ENCODE results near the gene ZFP90.
A peak's percentile ranks its signal among the peaks of the same experiment; 100 is the strongest.
"Not testable (repeated sequence)": the region's sequence is repeated elsewhere in the genome, so short reads cannot be mapped to it uniquely, and the experiment has no call there.

The ZFP90 gene

GRCh38 chr16:68538880-68539701 is at the start of gene ZFP90:
TSS of gene ZFP90 (plus strand) at chr16:68539291. CDS start at chr16:68539793, 502 bp downstream.
- peak; percentile 80 to 82 for DNase-seq (ENCODE audit: low read depth in 2 of 2)

- DNase-seq (ENCODE audit: low read depth in 2 of 2), result no peak
Observed at GRCh38 chr16:68490358-68490757, 48.7 kb upstream of the ZFP90 start.

GRCh38 chr16:68490829-68491575 is 48.1 kb upstream of the ZFP90 start:
- DNase-seq (ENCODE audit: low read depth in 2 of 2), result no peak

- no peak for DNase-seq (ENCODE audit: low read depth in 2 of 2)
Observed at GRCh38 chr16:68491576-68491950, 47.5 kb upstream of the ZFP90 start.

- no peak for DNase-seq (ENCODE audit: low read depth in 2 of 2)
Observed at GRCh38 chr16:68492151-68492542, 46.9 kb upstream of the ZFP90 start.

- no peak for DNase-seq (ENCODE audit: low read depth in 2 of 2)
Observed at GRCh38 chr16:68492543-68493411, 46.3 kb upstream of the ZFP90 start.

GRCh38 chr16:68493412-68494070 is 45.5 kb upstream of the ZFP90 start:
- DNase-seq (ENCODE audit: low read depth in 2 of 2), result no peak

GRCh38 chr16:68494261-68494660 is 44.8 kb upstream of the ZFP90 start:
- DNase-seq (ENCODE audit: low read depth in 2 of 2), result not testable (repeated sequence)

GRCh38 chr16:68496689-68497088 is 42.4 kb upstream of the ZFP90 start:
- no peak for DNase-seq (ENCODE audit: low read depth in 2 of 2)

- no peak for DNase-seq (ENCODE audit: low read depth in 2 of 2)
Observed at GRCh38 chr16:68499006-68499405, 40.1 kb upstream of the ZFP90 start.

GRCh38 chr16:68503334-68503733 is 35.8 kb upstream of the ZFP90 start:
- no peak for DNase-seq (ENCODE audit: low read depth in 2 of 2)

- no peak for DNase-seq (ENCODE audit: low read depth in 2 of 2)
Observed at GRCh38 chr16:68504066-68504465, 35.0 kb upstream of the ZFP90 start.

- DNase-seq (ENCODE audit: low read depth in 2 of 2), result no peak
Observed at GRCh38 chr16:68506331-68507053, 32.6 kb upstream of the ZFP90 start.

GRCh38 chr16:68508013-68508412 is 31.1 kb upstream of the ZFP90 start:
- DNase-seq (ENCODE audit: low read depth in 2 of 2), result no peak

- DNase-seq (ENCODE audit: low read depth in 2 of 2), result no peak
Observed at GRCh38 chr16:68508641-68509240, 30.4 kb upstream of the ZFP90 start.

GRCh38 chr16:68509381-68509780 is 29.7 kb upstream of the ZFP90 start:
- DNase-seq (ENCODE audit: low read depth in 2 of 2), result no peak

- DNase-seq (ENCODE audit: low read depth in 2 of 2), result no peak
Observed at GRCh38 chr16:68510775-68511174, 28.3 kb upstream of the ZFP90 start.

- no peak for DNase-seq (ENCODE audit: low read depth in 2 of 2)
Observed at GRCh38 chr16:68512183-68512582, 26.9 kb upstream of the ZFP90 start.

- no peak for DNase-seq (ENCODE audit: low read depth in 2 of 2)
Observed at GRCh38 chr16:68512742-68513141, 26.3 kb upstream of the ZFP90 start.

- no peak for DNase-seq (ENCODE audit: low read depth in 2 of 2)
Observed at GRCh38 chr16:68514511-68514910, 24.6 kb upstream of the ZFP90 start.
